ENCODE data around the gene COL17A1. TPM values are rescaled to one million over a fixed set of nuclear protein-coding genes. Genes with fewer than 3 reads are reported as not detected.
A peak's percentile ranks its signal among the peaks of the same experiment; 100 is the strongest.

COL17A1 gene
- total RNA-seq, 2 donors from 2014 or later, result 0.29 to 0.55 TPM

GRCh38 chr10:104061196-104061595 lies 24.5 kb downstream of the COL17A1 start:
- intact Hi-C loops (cut with DNase I), result no loop called here
- DNase-seq (no peak), ATAC-seq (no peak)

GRCh38 chr10:104059364-104059763 lies 26.3 kb downstream of the COL17A1 start:
- intact Hi-C loops (cut with DNase I), result no loop called here
- no peak for DNase-seq
- ATAC-seq, result no peak

GRCh38 chr10:104057717-104058116 lies 28.0 kb downstream of the COL17A1 start:
- intact Hi-C loops (cut with DNase I), result no loop called here
- no peak for DNase-seq
- no peak for ATAC-seq

- DNase-seq, result no peak
- ATAC-seq, result no peak
- intact Hi-C loops (cut with DNase I), result no loop called here
These were observed 28.9 kb downstream of the COL17A1 start for GRCh38 chr10:104056619-104057273.

GRCh38 chr10:104054430-104054829 lies 31.2 kb downstream of the COL17A1 start:
- intact Hi-C loops (cut with DNase I), result no loop called here
- ATAC-seq (peak in 1 of 2 donors; percentile 77), DNase-seq (no peak)

GRCh38 chr10:104053201-104053600 lies 32.5 kb downstream of the COL17A1 start:
- DNase-seq, result no peak
- no peak for ATAC-seq
- intact Hi-C loops (cut with DNase I), result no loop called here

- intact Hi-C loops (cut with DNase I), result no loop called here
- DNase-seq (no peak), ATAC-seq (no peak)
These were observed 33.2 kb downstream of the COL17A1 start for GRCh38 chr10:104052431-104052830.

GRCh38 chr10:104049504-104050250 lies 36.0 kb downstream of the COL17A1 start:
- DNase-seq, result peak; percentile 38
- intact Hi-C loops (cut with DNase I), result loop anchor here (10.0 kb wide), 2 partner anchors 65 to 155 kb away; no protein-coding TSS in a partner anchor
- ATAC-seq, result peak in 1 of 2 donors; percentile 69

- DNase-seq, result no peak
- intact Hi-C loops (cut with DNase I), result loop anchor here (10.0 kb wide), 2 partner anchors 68 to 158 kb away; no protein-coding TSS in a partner anchor
- ATAC-seq, result no peak
These were observed 39.0 kb downstream of the COL17A1 start for GRCh38 chr10:104046651-104047050.

- intact Hi-C loops (cut with DNase I), result loop anchor here (2.0 to 10.0 kb wide), 3 partner anchors 69 to 163 kb away; no protein-coding TSS in a partner anchor
- DNase-seq, result peak; percentile 54
- peak; percentile 85 to 86 for ATAC-seq
These were observed 40.3 kb downstream of the COL17A1 start for GRCh38 chr10:104045151-104046089.

GRCh38 chr10:104043854-104044253 lies 41.8 kb downstream of the COL17A1 start:
- ATAC-seq (no peak), DNase-seq (no peak)
- intact Hi-C loops (cut with DNase I), result loop anchor here (2.0 to 10.0 kb wide), 3 partner anchors 71 to 165 kb away; no protein-coding TSS in a partner anchor

- ATAC-seq, result no peak
- no peak for DNase-seq
- intact Hi-C loops (cut with DNase I), result loop anchor here (10.0 kb wide), 2 partner anchors 71 to 161 kb away; no protein-coding TSS in a partner anchor
These were observed 42.4 kb downstream of the COL17A1 start for GRCh38 chr10:104043185-104043830.

- no peak for ATAC-seq
- no peak for DNase-seq
- intact Hi-C loops (cut with DNase I), result loop anchor here (10.0 kb wide), 2 partner anchors 73 to 163 kb away; no protein-coding TSS in a partner anchor
These were observed 43.7 kb downstream of the COL17A1 start for GRCh38 chr10:104041891-104042535.

GRCh38 chr10:104040862-104041789 lies 44.6 kb downstream of the COL17A1 start:
- ATAC-seq, result no peak
- no peak for DNase-seq
- intact Hi-C loops (cut with DNase I), result loop anchor here (10.0 kb wide), 2 partner anchors 74 to 164 kb away; no protein-coding TSS in a partner anchor

GRCh38 chr10:104040382-104040781 lies 45.3 kb downstream of the COL17A1 start:
- no peak for ATAC-seq
- no peak for DNase-seq
- intact Hi-C loops (cut with DNase I), result loop anchor here (10.0 kb wide), 2 partner anchors 74 to 164 kb away; no protein-coding TSS in a partner anchor

- no peak for ATAC-seq
- no peak for DNase-seq
- intact Hi-C loops (cut with DNase I), result no loop called here
These were observed 46.5 kb downstream of the COL17A1 start for GRCh38 chr10:104038958-104039752.

Data from left cardiac atrium (tissue), 4 donors.